ENCODE data around the gene OSBPL6. TPM values are rescaled to one million over a fixed set of nuclear protein-coding genes. Genes with fewer than 3 reads are reported as not detected.

The OSBPL6 gene
- total RNA-seq, 4 donors from 2014 or later = 1.8 to 6.1 (median 3.4) TPM

- Histone ChIP-seq H3K4me1 (no peaks in the 10 kb centered on the region), H3K4me3 (no peak overlapping the region), H3K9me3 (no peaks in the 10 kb centered on the region), H3K27me3 (no peaks in the 10 kb centered on the region), H3K36me3 (no peaks in the 10 kb centered on the region), H3K27ac (no peak overlapping the region)
- TF ChIP-seq CTCF (IDR thresholded peaks at IDR 0.05) = no peak
- no peak for TF ChIP-seq POLR2A (IDR thresholded peaks at IDR 0.05)
- intact Hi-C loops (cut with DNase I) = no loop called here
- DNase-seq = no peak
Observed at GRCh38 chr2:178394859-178395258, 200.5 kb downstream of the OSBPL6 start.

- Histone ChIP-seq H3K27ac (no peak overlapping the region), H3K36me3 (no peaks in the 10 kb centered on the region), H3K4me3 (no peak overlapping the region), H3K27me3 (no peaks in the 10 kb centered on the region), H3K9me3 (no peaks in the 10 kb centered on the region), H3K4me1 (no peaks in the 10 kb centered on the region)
- TF ChIP-seq CTCF (IDR thresholded peaks at IDR 0.05) (no peak), POLR2A (IDR thresholded peaks at IDR 0.05) (no peak)
- no peak for DNase-seq
- WGBS, 2 donors = 82 to 100% methylated on average over 2 of the region's 2 CpGs
- intact Hi-C loops (cut with DNase I) = no loop called here
Observed at GRCh38 chr2:178395295-178395694, 201.0 kb downstream of the OSBPL6 start.

GRCh38 chr2:178395941-178396570 lies 201.7 kb downstream of the OSBPL6 start:
- H3K4me3 ChIP-seq = no peak overlapping the region
- WGBS, 2 donors = 76 to 83% methylated on average over 8 of the region's 8 CpGs
- DNase-seq = no peak

GRCh38 chr2:178397002-178397605 lies 202.8 kb downstream of the OSBPL6 start:
- Histone ChIP-seq H3K36me3 (no peaks in the 10 kb centered on the region), H3K27ac (no peak overlapping the region), H3K4me3 (no peak overlapping the region), H3K9me3 (no peaks in the 10 kb centered on the region), H3K27me3 (no peaks in the 10 kb centered on the region), H3K4me1 (no peaks in the 10 kb centered on the region)
- intact Hi-C loops (cut with DNase I) = no loop called here
- WGBS, 2 donors = 16 to 20% methylated on average over 7 of the region's 7 CpGs
- no peak for DNase-seq
- TF ChIP-seq CTCF (IDR thresholded peaks at IDR 0.05) = peak; percentile 42 to 65 (median 58)
- TF ChIP-seq POLR2A (IDR thresholded peaks at IDR 0.05) = no peak

More at GRCh38 chr2:178395941-178396570, 201.7 kb downstream of the OSBPL6 start:
- Histone ChIP-seq H3K36me3 (no peaks in the 10 kb centered on the region), H3K9me3 (no peaks in the 10 kb centered on the region), H3K27ac (no peak overlapping the region), H3K27me3 (no peaks in the 10 kb centered on the region), H3K4me1 (no peaks in the 10 kb centered on the region)
- intact Hi-C loops (cut with DNase I) = no loop called here
- TF ChIP-seq CTCF (IDR thresholded peaks at IDR 0.05) (no peak), POLR2A (IDR thresholded peaks at IDR 0.05) (no peak)

DNA sequence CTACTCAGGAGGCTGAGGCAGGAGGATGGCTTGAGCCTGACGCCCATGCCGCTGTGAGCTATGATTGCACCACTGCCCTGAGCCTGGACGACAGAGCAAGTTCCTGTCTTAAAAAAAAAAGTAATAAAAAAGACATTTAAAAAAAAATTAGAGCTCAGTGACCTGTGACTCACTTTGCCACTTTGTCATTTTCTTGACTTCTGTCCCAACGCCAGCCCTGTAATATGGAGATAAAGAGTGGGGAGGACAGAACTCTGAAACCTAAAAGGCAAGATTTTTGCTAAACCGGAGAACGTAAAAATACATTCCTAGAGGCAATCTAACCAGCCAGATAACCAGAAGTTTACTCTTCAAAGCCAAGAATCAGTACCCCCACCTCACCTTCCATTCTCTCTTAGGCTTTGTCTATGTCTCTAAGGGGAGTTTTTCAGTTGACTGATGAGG lies 207.7 kb downstream of the OSBPL6 start:
- Histone ChIP-seq H3K27ac (no peak overlapping the region), H3K36me3 (no peaks in the 10 kb centered on the region), H3K4me1 (no peaks in the 10 kb centered on the region), H3K27me3 (no peaks in the 10 kb centered on the region), H3K4me3 (no peak overlapping the region), H3K9me3 (no peaks in the 10 kb centered on the region)
- DNase-seq = no peak
- 66 to 73% methylated on average over 6 of the region's 6 CpGs for WGBS, 2 donors
- intact Hi-C loops (cut with DNase I) = no loop called here
- TF ChIP-seq POLR2A (IDR thresholded peaks at IDR 0.05) (no peak), CTCF (IDR thresholded peaks at IDR 0.05) (no peak)

Measured in esophagus squamous epithelium (tissue), 5 donors.